Astrocyte of the cerebellum (primary cell): ENCODE results near the gene EIF4EBP2.

Experiments
- DNase-seq: peaks from one replicate; pipeline ENCODE4 v3.0.0-alpha.2; 2011; ENCODE audit warnings: low read depth
- H3K4me3 ChIP-seq: 2 replicates; pipeline ENCODE4 v1.5.1; 2011; ENCODE audit warnings: mild to moderate bottlenecking, low read depth, low read length, moderate library complexity
- CTCF ChIP-seq: IDR thresholded peaks from 2 replicates; pipeline ENCODE4 v1.5.1; 2012; ENCODE audit warnings: low read length, low read depth, moderate library complexity, mild to moderate bottlenecking; ENCODE audit errors: missing control alignments
- in situ Hi-C: cut with HindIII; loops from 2 replicates; pipeline ENCODE4 v1.10.0; 2017; ENCODE audit warnings: low sequenced_read_pairs

Gene EIF4EBP2

DNA sequence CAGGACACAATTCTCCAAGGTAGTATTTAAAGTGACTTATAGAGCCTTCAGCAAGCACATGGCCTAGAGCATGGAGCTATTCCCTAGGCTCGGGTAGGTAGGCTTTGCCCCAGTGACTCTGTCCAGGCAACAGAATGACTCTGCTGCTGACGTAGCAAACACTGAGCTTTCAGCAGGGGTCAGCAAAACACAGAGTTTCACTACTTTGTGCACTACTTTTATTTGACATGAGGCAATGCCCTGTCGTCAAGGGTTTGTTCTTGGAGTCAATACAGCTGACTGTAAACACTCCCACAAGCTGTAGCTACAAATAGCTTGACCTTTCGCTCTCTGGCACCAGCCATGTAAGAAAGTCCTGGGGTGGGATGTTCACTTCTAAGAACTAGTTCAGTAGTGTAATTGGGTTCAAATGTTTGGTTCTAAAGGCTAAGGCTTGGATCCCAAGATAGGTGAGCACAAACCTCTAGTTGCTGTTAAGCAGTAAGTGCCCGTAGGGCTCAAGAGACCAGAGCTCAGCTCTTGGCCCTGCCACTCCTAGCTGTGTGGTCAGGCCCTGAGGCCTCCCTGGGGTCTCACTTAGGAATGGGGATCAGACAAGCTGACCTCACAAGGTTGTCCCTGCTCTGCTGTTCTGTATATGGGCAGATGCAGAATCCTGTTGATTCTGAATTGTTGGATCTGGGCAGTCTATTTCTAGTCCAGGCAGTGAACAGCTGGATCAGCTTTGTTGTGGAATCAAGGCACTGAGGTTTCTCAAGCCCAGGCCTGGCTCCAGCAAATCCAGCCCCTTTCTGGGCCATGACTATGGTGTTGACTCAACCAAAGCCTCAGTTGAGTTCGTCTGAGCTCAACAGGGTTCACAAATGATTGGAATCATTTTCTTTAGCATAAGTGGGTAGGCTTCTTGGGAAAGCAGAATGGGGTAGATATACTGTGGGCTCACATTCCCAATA is 26.8 kb downstream of the EIF4EBP2 start:
- DNase-seq: no peak
- TF ChIP-seq CTCF: no peak
- in situ Hi-C loops: no loop called here
- no peak overlapping the region for H3K4me3 ChIP-seq

GRCh38 chr10:70432101-70432500 is 28.2 kb downstream of the EIF4EBP2 start:
- TF ChIP-seq CTCF: no peak
- no peak for DNase-seq
- no peak overlapping the region for H3K4me3 ChIP-seq
- in situ Hi-C loops: no loop called here

DNA sequence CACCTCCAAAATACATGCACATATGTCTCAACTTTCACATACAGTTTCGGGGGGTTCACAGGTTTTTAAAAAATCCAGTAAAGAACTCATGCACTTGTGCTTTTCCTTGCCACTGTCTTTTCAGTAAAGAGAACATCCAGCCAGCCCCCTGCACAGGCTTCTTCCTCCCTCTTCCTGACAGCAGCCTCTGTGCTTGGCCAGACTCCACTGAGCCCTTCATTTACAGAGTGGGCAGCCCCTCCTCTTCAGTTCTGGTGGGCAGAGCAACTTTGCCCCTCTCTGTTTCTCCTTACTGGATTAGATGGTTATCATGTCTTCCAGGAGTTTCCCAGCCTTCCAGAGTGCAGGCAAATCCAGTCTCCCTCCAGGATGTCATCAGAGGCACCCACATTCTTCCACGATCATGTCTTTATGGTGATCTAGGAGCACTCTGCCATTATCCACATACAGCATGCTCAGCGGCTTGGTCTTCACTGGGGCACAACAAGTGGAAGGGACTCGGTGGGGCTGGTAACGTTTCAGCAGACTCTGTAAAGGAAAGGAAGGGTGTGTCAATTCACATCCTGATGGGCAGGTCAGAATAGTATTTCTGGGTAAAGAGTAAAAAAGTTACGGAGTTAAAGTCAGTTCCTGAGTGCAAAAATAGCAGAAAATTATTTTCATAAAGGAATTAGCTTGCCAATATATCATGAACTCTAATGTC is 28.8 kb downstream of the EIF4EBP2 start:
- TF ChIP-seq CTCF: no peak
- DNase-seq: no peak
- in situ Hi-C loops: no loop called here
- no peak overlapping the region for H3K4me3 ChIP-seq

GRCh38 chr10:70433581-70434280 is 29.8 kb downstream of the EIF4EBP2 start:
- H3K4me3 ChIP-seq: no peak overlapping the region
- in situ Hi-C loops: no loop called here
- DNase-seq: no peak
- TF ChIP-seq CTCF: no peak

- no peak overlapping the region for H3K4me3 ChIP-seq
- TF ChIP-seq CTCF: no peak
- DNase-seq: no peak
- in situ Hi-C loops: no loop called here
Measured at GRCh38 chr10:70435241-70436085, 31.5 kb downstream of the EIF4EBP2 start.
